ENCODE measurements around the gene ILRUN. TPM values are rescaled to one million over a fixed set of nuclear protein-coding genes. Genes with fewer than 3 reads are reported as not detected.

ILRUN gene
- total RNA-seq, 3 donors from 2014 or later = 45.1 to 87.6 (median 51.1) TPM

- H3K4me1 ChIP-seq (ENCODE audit: low read depth) = no peaks in the 10 kb centered on the region
- no peaks in the 10 kb centered on the region for H3K36me3 ChIP-seq (ENCODE audit: low read depth)
- TF ChIP-seq, protein P1, sequence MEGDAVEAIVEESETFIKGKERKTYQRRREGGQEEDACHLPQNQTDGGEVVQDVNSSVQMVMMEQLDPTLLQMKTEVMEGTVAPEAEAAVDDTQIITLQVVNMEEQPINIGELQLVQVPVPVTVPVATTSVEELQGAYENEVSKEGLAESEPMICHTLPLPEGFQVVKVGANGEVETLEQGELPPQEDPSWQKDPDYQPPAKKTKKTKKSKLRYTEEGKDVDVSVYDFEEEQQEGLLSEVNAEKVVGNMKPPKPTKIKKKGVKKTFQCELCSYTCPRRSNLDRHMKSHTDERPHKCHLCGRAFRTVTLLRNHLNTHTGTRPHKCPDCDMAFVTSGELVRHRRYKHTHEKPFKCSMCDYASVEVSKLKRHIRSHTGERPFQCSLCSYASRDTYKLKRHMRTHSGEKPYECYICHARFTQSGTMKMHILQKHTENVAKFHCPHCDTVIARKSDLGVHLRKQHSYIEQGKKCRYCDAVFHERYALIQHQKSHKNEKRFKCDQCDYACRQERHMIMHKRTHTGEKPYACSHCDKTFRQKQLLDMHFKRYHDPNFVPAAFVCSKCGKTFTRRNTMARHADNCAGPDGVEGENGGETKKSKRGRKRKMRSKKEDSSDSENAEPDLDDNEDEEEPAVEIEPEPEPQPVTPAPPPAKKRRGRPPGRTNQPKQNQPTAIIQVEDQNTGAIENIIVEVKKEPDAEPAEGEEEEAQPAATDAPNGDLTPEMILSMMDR (IDR thresholded peaks at IDR 0.05) = no peak
- H3K4me3 ChIP-seq = no peak overlapping the region
- ATAC-seq = no peak
- no peaks in the 10 kb centered on the region for H3K9me3 ChIP-seq
- DNase-seq = no peak
- intact Hi-C loops (cut with DNase I, micrococcal nuclease) = no loop called here
These were observed 40.3 kb upstream of the ILRUN start for GRCh38 chr6:34736823-34737222.

DNA sequence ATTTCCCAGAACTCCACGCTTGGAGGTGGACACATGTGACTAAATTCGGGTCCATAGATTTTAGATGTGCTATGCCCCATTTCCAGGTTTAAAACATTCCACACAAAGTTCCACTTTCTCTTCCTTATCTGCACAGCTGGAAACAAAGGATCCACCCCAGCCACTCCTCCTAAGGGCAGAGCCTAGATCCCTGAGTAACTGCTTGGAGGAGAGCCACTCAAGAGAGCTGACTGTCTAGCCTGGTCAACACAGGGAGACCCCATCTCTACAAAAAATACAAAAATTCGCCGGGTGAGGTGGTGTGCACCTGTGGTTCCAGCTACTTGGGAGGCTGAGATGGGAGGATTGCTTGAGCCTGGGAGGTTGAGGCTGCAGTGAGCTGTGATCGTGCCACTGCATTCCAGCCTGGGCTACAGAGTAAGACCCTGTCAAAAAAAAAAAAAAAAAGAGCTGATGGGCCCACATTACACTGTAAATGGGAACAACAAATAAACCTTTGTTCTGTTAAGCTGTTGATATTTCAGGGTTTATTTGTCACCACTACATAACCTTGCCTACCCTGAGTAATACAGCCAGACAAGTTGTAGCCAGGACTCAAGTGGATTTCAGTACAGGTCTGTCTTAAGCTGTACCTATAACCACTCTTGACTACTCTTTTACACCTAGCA lies 35.0 kb upstream of the ILRUN start:
- Histone ChIP-seq H3K4me1 (ENCODE audit: low read depth) (no peaks in the 10 kb centered on the region), H3K36me3 (ENCODE audit: low read depth) (no peaks in the 10 kb centered on the region), H3K4me3 (no peak overlapping the region), H3K9me3 (no peaks in the 10 kb centered on the region)
- TF ChIP-seq, protein P1 (IDR thresholded peaks at IDR 0.05) = no peak
- intact Hi-C loops (cut with DNase I, micrococcal nuclease) = no loop called here
- ATAC-seq (no peak), DNase-seq (no peak)

DNA sequence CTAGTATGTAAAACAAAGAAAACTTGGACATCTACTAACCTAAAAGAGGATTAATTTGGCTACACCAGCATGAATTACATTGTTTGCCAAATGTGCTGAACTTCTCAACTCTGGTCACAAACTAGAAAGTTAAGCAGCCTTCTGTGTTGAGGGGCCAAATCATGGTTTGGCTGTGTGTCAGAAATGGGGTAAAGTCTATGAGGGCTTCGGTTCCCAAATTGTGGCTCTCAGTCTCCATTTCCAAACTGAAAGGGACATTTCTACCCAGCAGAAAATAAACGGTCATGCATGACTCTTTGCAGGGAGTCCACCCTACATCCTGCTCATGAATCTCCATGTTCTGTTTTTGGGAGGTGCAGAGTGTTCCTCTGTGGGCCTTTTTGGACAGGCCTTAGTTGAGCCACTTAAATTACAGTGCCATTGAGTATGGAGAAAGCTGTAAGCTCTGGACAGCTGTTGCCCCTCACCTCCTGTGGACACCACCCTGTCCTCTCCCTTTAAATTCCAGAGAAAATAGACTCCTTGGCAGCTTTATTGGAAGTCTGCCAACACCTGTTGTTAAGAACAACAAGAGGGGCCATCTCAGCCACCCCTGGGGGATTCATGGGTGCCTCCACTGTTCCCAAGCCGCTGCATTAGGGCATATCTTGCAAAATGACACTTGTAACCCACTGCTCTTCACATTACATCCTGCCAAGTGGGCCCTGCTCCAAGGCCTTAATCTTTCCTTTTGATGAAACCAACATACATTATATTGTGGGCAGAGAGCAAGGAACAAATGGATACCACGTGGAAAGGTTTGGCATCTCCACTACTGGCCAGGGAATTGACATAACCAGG lies 33.3 kb upstream of the ILRUN start:
- intact Hi-C loops (cut with DNase I, micrococcal nuclease) = no loop called here
- no peak for DNase-seq
- no peaks in the 10 kb centered on the region for H3K36me3 ChIP-seq (ENCODE audit: low read depth)
- no peaks in the 10 kb centered on the region for H3K4me1 ChIP-seq (ENCODE audit: low read depth)
- H3K4me3 ChIP-seq = no peak overlapping the region
- ATAC-seq = no peak
- no peaks in the 10 kb centered on the region for H3K9me3 ChIP-seq
- TF ChIP-seq, protein P1 (IDR thresholded peaks at IDR 0.05) = no peak

DNA sequence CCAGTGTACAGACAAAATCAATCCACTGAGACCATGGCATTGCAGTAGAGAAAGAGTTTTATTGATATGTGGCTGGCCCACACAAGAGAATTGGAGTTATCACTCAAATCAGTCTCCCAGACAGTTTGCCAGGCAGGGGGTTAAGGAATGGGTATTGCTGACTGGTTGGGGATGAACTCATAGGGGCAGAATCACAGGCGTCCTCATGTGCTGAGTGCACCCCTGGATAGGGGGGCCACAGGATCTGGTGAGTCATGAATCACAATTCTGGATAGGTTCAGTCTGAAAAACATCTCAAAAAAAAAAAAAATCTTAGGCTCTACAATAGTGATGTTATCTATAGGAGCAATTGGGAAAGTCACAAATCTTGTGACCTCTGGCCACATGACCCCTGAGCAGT lies 29.5 kb upstream of the ILRUN start:
- intact Hi-C loops (cut with DNase I, micrococcal nuclease) = no loop called here
- no peaks in the 10 kb centered on the region for H3K36me3 ChIP-seq (ENCODE audit: low read depth)
- H3K9me3 ChIP-seq = no peaks in the 10 kb centered on the region
- TF ChIP-seq, protein P1 (IDR thresholded peaks at IDR 0.05) = no peak
- ATAC-seq (no peak), DNase-seq (no peak)
- no peak overlapping the region for H3K4me3 ChIP-seq
- H3K4me1 ChIP-seq (ENCODE audit: low read depth) = no peaks in the 10 kb centered on the region

DNA sequence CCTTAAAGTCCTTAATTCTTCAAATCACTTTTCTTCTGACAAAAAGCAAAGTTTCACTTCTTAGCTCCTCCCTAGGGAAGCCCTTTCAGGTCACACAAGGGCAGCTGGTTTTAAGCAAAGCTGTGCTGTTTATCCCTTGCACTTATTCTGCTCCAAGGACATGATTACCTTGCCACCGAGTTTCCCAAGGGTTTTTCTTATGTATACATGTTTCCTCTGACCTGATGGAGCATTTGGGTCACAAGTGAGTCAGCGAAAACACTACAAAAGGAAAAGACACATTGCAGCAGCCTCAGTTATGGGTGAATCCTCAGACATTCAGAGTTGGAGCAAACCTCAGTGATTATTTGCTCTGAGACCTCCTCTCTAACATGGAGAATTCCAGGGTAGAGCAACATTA lies 26.6 kb upstream of the ILRUN start:
- ATAC-seq (no peak), DNase-seq (no peak)
- Histone ChIP-seq H3K4me3 (no peak overlapping the region), H3K36me3 (ENCODE audit: low read depth) (no peaks in the 10 kb centered on the region), H3K9me3 (no peaks in the 10 kb centered on the region), H3K4me1 (ENCODE audit: low read depth) (no peaks in the 10 kb centered on the region)
- intact Hi-C loops (cut with DNase I, micrococcal nuclease) = no loop called here
- TF ChIP-seq, protein P1 (IDR thresholded peaks at IDR 0.05) = no peak
